Measurements from ENCODE around the gene C12orf56. TPM values are rescaled to one million over a fixed set of nuclear protein-coding genes. Genes with fewer than 3 reads are reported as not detected.
"Not testable (repeated sequence)": the region's sequence is repeated elsewhere in the genome, so short reads cannot be mapped to it uniquely, and the experiment has no call there.

Gene C12orf56
- total RNA-seq, 2 experiments from 2014 or later: 0.40 TPM; not detected in 1

DNA sequence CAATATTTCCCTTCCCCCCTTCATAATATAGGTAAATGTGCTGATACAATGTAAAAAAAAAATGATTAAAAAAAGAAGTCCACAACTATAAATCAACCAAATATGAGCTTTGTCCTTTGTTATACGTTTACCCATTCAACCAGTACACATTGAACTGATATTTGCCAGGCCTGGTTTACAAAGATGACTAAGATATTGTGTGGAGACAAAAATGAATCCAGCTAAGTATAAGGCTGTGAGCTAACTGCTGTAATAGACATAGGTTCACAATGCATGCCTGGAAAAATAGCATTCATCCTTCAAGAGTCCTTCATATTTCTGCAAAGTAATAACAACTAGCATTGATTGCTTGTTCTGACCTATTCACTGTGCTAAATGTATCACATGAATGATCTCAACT lies 6.9 kb downstream of the C12orf56 start:
- CTCF ChIA-PET: no interaction called here

DNA sequence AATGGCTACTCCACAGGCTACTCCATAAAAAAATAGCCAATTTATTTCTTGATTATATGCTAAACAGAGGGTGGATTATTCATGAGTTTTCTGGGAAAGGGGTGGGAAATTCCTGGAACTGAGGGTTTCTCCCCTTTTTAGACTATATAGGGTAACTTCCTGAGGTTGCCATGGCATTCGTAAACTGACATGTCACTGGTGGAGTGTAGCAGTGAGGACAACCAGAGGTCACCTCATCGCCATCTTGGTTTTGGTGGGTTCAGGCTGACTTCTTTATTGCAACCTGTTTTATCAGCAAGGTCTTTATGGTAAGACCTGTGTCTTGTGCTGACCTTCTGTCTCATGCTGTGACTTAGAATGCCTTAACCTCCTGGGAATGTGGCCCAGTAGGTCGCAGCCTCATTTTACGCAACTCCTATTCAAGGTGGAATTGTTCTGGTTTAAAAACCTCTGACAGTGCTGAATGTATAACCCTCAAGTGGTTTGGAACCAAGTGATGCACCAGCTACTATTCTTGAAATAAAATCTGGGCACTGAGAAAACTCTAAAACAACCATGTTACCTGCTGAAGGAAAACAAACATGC lies 27.7 kb downstream of the C12orf56 start:
- Mint-ChIP-seq H3K27ac (no peak overlapping the region), H3K4me1 (no peaks in the 10 kb centered on the region), H3K4me3 (no peak overlapping the region), H3K9me3 (no peaks in the 10 kb centered on the region), H3K27me3 (no peaks in the 10 kb centered on the region), H3K36me3 (ENCODE audit: low read depth) (no peaks in the 10 kb centered on the region)
- ChIA-PET CTCF (no interaction called here), POLR2A (no interaction called here)
- DNase-seq: no peak

More for the DNA sequence above, 6.9 kb downstream of the C12orf56 start:
- POLR2A ChIA-PET: no interaction called here
- Mint-ChIP-seq H3K27ac (no peak overlapping the region), H3K4me3 (no peak overlapping the region), H3K4me1 (peaks cover 40% of the 10 kb centered on the region), H3K9me3 (peaks cover 11% of the 10 kb centered on the region), H3K36me3 (ENCODE audit: low read depth) (peaks cover 8% of the 10 kb centered on the region), H3K27me3 (no peaks in the 10 kb centered on the region)
- DNase-seq: no peak

DNA sequence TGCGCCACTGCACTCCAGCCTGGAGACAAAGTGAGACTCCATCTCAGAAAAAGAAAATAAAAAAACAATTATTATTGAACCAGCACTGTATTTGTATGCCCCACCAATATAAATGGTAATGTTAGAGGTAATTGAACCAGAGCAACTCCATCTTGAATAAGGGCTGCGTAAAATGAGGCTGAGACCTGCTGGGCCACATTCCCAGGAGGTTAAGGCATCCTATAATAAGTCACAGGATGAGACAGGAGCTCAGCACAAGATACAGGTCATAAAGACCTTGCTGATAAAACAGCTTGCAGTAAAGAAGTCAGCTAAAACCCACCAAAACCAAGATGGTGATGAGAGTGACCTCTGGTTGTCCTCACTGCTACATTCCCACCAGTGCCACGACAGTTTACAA lies 29.4 kb downstream of the C12orf56 start:
- H3K4me3 Mint-ChIP-seq; H3K36me3 Mint-ChIP-seq (ENCODE audit: low read depth); POLR2A ChIA-PET; H3K27ac Mint-ChIP-seq; DNase-seq; CTCF ChIA-PET; H3K4me1 Mint-ChIP-seq; H3K9me3 Mint-ChIP-seq; H3K27me3 Mint-ChIP-seq: not testable (repeated sequence)

DNA sequence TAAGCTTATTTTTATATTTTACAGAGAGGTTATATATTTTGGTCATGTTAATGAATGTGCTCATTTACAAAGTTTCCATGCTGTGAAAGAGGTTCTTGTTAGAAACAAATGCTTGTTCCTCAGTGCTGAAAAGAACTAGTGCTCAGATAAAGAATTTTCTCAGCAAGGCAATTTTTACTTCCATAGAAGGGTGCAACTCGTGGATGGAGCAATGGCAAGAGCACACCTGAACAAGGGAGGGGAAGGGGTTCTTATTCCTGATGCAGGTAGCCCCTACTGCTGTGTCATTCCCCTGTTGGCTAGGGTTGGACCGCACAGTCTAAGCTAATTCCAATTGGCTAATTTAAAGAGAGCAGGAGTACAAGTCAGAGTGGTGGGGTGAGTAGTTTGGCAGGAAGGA lies 34.3 kb downstream of the C12orf56 start:
- H3K4me3 Mint-ChIP-seq; H3K27ac Mint-ChIP-seq; POLR2A ChIA-PET; H3K9me3 Mint-ChIP-seq; DNase-seq; H3K36me3 Mint-ChIP-seq (ENCODE audit: low read depth); H3K4me1 Mint-ChIP-seq; H3K27me3 Mint-ChIP-seq: not testable (repeated sequence)
- CTCF ChIA-PET: interaction anchor here (0.7 to 1.1 kb wide), 2 partner anchors 29 to 34 kb away, joined by 3 to 4 read pairs; partner anchors contain the start of gene C12orf56

DNA sequence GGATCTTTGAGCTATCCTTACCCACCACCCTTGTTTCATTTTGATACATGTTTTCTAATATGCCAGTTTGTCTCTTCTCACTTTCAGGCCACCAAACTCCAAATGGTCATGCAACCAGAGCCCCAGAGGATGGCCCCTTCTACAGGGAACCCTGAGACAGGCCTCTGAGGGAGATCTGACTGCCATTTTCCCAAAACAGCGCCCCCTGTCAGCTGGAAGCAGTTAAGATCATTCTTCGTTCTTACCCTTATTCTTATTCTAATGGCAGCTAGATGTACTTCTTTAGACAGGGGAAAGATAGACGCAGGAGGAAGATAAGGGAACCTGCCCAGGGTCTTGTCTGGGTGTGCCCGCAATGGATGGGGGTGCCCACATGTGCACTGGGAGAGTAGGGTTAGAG lies 38.4 kb downstream of the C12orf56 start:
- ChIA-PET CTCF (no interaction called here), POLR2A (no interaction called here)
- H3K36me3 Mint-ChIP-seq (ENCODE audit: low read depth): no peaks in the 10 kb centered on the region
- peaks cover 11% of the 10 kb centered on the region for H3K9me3 Mint-ChIP-seq
- H3K27me3 Mint-ChIP-seq: peaks cover 6% of the 10 kb centered on the region
- no peak for DNase-seq
- H3K4me3 Mint-ChIP-seq: no peak overlapping the region
- no peaks in the 10 kb centered on the region for H3K4me1 Mint-ChIP-seq
- no peak overlapping the region for H3K27ac Mint-ChIP-seq

DNA sequence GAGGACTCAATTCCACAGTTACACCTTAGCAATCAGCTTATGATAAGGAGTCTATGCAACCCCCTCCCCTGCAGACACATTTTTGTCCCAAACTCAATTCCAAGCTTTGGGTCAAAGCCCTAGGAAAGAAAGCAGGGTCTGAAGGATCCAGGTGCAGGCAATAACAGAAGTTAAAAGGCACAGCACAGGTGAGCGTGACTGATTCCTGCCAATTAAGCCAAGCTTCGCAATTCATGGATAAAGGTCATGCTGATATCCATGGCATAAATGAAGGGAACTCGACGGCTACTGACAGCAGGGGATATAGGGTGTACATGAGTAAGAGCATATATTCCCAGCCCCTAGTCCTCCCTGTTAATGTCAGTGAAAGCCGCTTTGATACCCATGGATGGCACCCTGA lies 39.3 kb downstream of the C12orf56 start:
- Mint-ChIP-seq H3K4me3 (no peak overlapping the region), H3K27me3 (peaks cover 3% of the 10 kb centered on the region), H3K36me3 (ENCODE audit: low read depth) (no peaks in the 10 kb centered on the region), H3K9me3 (peaks cover 5% of the 10 kb centered on the region), H3K4me1 (no peaks in the 10 kb centered on the region), H3K27ac (no peak overlapping the region)
- POLR2A ChIA-PET: no interaction called here
- no peak for DNase-seq
- CTCF ChIA-PET: no interaction called here

DNA sequence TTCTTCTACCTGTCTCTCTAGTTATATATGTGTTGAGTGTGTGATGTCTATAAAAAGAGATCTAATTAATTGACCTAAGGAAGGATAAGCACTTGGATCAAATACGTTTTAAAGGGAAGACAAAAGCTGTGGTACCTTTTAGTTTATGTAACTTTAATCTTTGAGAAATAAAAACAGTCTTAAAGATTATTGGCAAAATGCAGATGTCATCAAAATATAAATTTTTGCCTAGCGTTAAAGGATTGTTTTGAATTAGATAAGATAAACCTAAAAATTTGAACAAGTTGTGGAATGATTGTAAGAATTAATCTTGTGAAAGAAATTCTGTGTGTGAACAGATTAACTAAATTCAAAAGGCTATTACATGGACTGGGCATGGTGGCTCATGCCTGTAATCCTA lies 42.9 kb downstream of the C12orf56 start:
- H3K4me3 Mint-ChIP-seq: no peak overlapping the region
- ChIA-PET CTCF (no interaction called here), POLR2A (no interaction called here)
- H3K27me3 Mint-ChIP-seq: peaks cover 1% of the 10 kb centered on the region
- peaks cover 2% of the 10 kb centered on the region for H3K9me3 Mint-ChIP-seq
- H3K27ac Mint-ChIP-seq: no peak overlapping the region
- H3K4me1 Mint-ChIP-seq: no peaks in the 10 kb centered on the region
- H3K36me3 Mint-ChIP-seq (ENCODE audit: low read depth): no peaks in the 10 kb centered on the region
- DNase-seq: no peak

DNA sequence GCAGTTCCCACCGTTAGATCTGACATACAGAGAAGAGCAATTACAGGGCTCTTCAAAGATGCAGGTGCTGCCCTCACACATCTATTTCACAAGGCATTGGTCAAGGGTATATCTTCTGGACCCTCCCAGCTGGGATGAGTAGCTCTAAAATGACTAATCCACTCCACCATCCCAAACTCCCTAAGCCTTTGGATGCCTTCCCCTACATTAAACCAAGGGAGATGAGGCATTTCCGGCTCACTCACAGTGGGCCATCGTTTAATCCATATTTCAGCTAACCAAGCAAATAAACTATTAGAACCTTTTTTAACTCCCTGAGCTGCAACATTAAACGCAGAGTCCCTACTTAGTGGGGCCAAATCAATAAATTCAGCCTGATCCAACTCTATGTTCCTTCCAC lies 45.9 kb downstream of the C12orf56 start:
- H3K9me3 Mint-ChIP-seq; H3K27me3 Mint-ChIP-seq; H3K4me1 Mint-ChIP-seq; CTCF ChIA-PET; POLR2A ChIA-PET; H3K4me3 Mint-ChIP-seq; H3K36me3 Mint-ChIP-seq (ENCODE audit: low read depth); DNase-seq; H3K27ac Mint-ChIP-seq: not testable (repeated sequence)

DNA sequence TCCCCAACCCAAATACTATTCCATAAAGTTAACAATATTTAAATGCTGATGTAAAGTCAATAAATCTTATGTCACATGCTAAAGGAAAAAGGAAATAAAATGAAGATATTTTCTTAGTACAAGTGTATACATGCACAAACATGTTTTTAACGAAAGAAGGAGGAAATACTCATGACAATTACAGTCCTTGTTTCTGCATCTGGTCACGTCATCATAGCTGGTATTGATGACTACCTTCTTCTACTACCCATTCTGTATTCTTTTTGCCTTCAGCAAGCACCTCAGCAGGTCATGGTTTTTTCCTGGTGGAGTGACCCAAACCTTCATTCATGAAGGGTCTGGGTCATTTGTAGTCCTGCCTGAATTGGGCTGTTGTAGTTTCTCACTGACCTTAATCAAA lies 50.0 kb downstream of the C12orf56 start:
- H3K4me3 Mint-ChIP-seq; DNase-seq; H3K9me3 Mint-ChIP-seq; H3K36me3 Mint-ChIP-seq (ENCODE audit: low read depth); POLR2A ChIA-PET; H3K4me1 Mint-ChIP-seq; CTCF ChIA-PET; H3K27ac Mint-ChIP-seq; H3K27me3 Mint-ChIP-seq: not testable (repeated sequence)

DNA sequence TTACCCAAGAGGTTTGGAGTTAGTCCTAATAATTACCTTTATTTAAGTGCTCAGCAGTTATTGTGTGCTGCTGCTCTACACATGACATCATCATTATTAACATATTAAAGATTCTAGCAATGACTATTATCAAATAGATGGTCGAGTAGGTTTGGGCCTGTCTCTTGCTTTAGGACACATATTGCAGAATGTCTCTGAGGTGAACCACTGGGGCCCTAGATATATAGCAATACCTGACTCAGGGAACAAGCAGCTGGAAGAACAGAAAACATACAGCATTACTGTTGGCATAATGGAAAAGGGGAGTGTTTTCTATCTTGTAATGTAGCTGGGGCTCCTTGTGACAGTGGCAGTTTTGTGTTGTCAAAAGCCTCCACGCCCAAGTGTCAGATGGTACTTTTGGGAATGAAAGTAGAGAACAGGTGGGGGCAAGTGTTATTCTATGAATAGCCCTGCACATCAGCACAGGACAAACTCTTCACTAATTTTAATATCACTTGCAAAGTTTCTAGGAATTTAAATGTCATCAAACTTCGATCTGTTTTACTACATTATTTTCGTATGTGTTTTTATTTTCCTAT lies 54.6 kb downstream of the C12orf56 start:
- peaks cover 3% of the 10 kb centered on the region for H3K4me1 Mint-ChIP-seq
- ChIA-PET CTCF (no interaction called here), POLR2A (no interaction called here)
- H3K9me3 Mint-ChIP-seq: no peaks in the 10 kb centered on the region
- H3K27ac Mint-ChIP-seq: no peak overlapping the region
- no peaks in the 10 kb centered on the region for H3K27me3 Mint-ChIP-seq
- no peak for DNase-seq
- H3K4me3 Mint-ChIP-seq: no peak overlapping the region
- no peaks in the 10 kb centered on the region for H3K36me3 Mint-ChIP-seq (ENCODE audit: low read depth)

DNA sequence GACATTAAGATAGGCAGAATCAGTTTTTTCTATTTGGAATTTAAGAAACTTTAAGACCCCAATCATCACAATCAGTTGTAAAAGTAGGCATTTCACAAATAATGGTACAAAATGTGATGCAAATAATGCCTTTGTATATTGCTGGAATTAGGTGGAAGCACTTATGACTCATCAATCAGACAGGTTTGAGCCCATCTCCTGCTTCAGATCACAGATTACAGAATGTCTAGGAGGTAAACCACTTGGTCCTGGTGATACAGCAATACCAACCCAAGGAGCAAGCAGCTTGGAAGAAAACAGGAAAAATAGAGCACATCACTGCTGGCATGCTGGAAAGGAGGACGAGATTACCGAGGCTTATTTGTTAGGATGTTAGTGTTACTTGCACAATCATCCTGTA lies 57.6 kb downstream of the C12orf56 start:
- Mint-ChIP-seq H3K36me3 (ENCODE audit: low read depth) (no peaks in the 10 kb centered on the region), H3K9me3 (no peaks in the 10 kb centered on the region), H3K4me3 (no peak overlapping the region), H3K27me3 (no peaks in the 10 kb centered on the region), H3K4me1 (peaks cover 3% of the 10 kb centered on the region), H3K27ac (no peak overlapping the region)
- CTCF ChIA-PET: no interaction called here
- DNase-seq: no peak
- POLR2A ChIA-PET: no interaction called here

DNA sequence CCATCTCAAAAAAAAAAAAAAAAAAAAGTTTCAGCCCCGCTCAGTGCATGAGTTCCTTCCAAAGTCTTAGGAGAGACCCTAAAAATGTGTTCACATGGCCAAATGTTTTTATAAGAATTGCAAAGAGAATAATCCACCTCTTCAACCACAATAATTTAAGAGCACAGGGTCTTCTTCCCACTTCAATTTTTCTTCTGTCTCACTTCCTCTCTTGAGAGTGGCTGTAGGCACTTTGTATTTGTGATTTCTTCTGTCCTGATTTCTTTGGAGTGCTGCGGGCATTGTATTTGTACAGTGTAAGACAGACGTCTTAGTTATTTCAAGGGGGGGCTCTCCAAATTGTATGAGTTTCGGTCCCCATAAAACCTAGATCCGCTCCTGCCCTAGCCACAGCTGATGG lies 58.3 kb downstream of the C12orf56 start:
- Mint-ChIP-seq H3K9me3 (no peaks in the 10 kb centered on the region), H3K4me3 (no peak overlapping the region), H3K27me3 (no peaks in the 10 kb centered on the region), H3K4me1 (peaks cover 3% of the 10 kb centered on the region), H3K27ac (no peak overlapping the region), H3K36me3 (ENCODE audit: low read depth) (no peaks in the 10 kb centered on the region)
- ChIA-PET POLR2A (no interaction called here), CTCF (no interaction called here)
- DNase-seq: no peak

DNA sequence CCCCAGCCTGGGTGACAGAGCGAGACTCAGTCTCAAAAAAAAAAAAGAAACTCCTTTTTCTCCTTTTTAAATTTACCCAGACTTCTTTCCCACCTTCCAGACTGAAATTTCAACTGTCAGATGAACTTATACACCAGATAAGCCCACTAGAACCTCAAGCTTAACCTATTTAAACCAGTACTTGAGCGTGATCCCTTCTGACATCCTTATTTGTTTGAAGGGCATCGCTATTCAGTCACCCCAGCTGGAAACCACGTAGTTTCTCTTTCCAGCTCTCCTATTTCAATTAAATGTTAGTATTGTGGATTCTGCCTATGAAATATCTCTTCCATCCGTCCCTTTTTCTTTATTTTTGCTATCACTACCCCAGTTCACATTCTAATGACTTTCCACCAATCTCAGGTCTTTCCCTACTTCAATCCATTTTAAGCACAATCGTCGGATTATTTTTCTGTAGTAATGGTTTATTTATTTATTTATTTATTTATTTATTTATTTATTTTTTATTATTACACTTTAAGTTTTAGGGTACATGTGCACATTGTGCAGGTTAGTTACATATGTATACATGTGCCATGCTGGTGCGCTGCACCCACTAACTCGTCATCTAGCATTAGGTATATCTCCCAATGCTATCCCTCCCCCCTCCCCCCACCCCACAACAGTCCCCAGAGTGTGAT lies 61.4 kb downstream of the C12orf56 start:
- POLR2A ChIA-PET; CTCF ChIA-PET; H3K36me3 Mint-ChIP-seq (ENCODE audit: low read depth); H3K27ac Mint-ChIP-seq; H3K4me1 Mint-ChIP-seq; H3K27me3 Mint-ChIP-seq; H3K9me3 Mint-ChIP-seq; H3K4me3 Mint-ChIP-seq; DNase-seq: not testable (repeated sequence)

DNA sequence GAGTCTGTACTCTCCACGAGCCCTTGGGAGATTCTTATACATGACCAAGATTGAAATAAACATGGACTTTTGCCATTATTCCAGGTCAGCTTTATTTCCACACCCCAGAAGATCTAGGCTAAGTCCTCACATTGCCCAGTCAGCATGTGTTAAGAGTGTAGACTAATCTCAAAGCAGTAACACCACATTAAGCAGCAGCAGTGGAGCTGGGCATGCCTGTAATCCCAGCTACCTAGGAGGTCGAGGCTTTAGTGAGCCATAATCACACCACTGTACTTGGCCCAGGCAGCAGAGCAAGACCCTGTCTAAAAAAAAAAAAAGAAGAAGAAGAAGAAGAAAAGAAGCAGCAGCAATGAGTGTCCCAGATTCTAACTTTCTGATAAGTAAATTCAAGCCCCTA lies 65.5 kb downstream of the C12orf56 start:
- no peaks in the 10 kb centered on the region for H3K27me3 Mint-ChIP-seq
- ChIA-PET CTCF (interaction anchor here (0.6 kb wide), 1 partner anchor 67 kb away, joined by 4 read pairs; no protein-coding TSS in a partner anchor), POLR2A (no interaction called here)
- H3K9me3 Mint-ChIP-seq: no peaks in the 10 kb centered on the region
- H3K4me1 Mint-ChIP-seq: no peaks in the 10 kb centered on the region
- DNase-seq: no peak
- H3K4me3 Mint-ChIP-seq: no peak overlapping the region
- no peak overlapping the region for H3K27ac Mint-ChIP-seq
- H3K36me3 Mint-ChIP-seq (ENCODE audit: low read depth): no peaks in the 10 kb centered on the region
